Suprapubic skin (tissue), 4 donors: Measurements from ENCODE around the gene NUP50.

ENCODE experiments used
- EP300 ChIP-seq: sonication (generic); formaldehyde crosslinking; IDR thresholded peaks from one replicate; pipeline ENCODE4 v1.6.1; 2017; ENCODE audit warnings: antibody characterized with exemption
- POLR2A ChIP-seq, 2 donors: fragments of 450-650 bp; IDR thresholded peaks; one replicate each; pipeline ENCODE4 v1.6.1; 2017; ENCODE audit warnings: antibody characterized with exemption in 2 of 2, mild to moderate bottlenecking in 2 of 2, moderate library complexity in 2 of 2
- POLR2AphosphoS5 ChIP-seq, 3 donors: sonication (generic); formaldehyde crosslinking; IDR thresholded peaks; one replicate each; pipeline ENCODE4 v1.6.1; 2017; ENCODE audit warnings: antibody characterized with exemption in 3 of 3
- TF ChIP-seq, protein P1 (sequence below), 2 donors: fragments of 200-600 bp in 1 of 2; fragments of 450-650 bp in 1 of 2; sonication (generic) in 1 of 2; IDR thresholded peaks; one replicate each; pipeline ENCODE4 v1.5.1; 2016 to 2019; ENCODE audit warnings: antibody characterized with exemption in 2 of 2, mild to moderate bottlenecking in 1 of 2, moderate library complexity in 1 of 2

GRCh38 chr22:45150139-45150538, 13.6 kb upstream of the NUP50 start:
- TF ChIP-seq, protein P1, sequence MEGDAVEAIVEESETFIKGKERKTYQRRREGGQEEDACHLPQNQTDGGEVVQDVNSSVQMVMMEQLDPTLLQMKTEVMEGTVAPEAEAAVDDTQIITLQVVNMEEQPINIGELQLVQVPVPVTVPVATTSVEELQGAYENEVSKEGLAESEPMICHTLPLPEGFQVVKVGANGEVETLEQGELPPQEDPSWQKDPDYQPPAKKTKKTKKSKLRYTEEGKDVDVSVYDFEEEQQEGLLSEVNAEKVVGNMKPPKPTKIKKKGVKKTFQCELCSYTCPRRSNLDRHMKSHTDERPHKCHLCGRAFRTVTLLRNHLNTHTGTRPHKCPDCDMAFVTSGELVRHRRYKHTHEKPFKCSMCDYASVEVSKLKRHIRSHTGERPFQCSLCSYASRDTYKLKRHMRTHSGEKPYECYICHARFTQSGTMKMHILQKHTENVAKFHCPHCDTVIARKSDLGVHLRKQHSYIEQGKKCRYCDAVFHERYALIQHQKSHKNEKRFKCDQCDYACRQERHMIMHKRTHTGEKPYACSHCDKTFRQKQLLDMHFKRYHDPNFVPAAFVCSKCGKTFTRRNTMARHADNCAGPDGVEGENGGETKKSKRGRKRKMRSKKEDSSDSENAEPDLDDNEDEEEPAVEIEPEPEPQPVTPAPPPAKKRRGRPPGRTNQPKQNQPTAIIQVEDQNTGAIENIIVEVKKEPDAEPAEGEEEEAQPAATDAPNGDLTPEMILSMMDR (IDR thresholded peaks at IDR 0.05): no peak
- TF ChIP-seq POLR2AphosphoS5 (IDR thresholded peaks at IDR 0.05): no peak
- no peak for TF ChIP-seq POLR2A (IDR thresholded peaks at IDR 0.05)
- TF ChIP-seq EP300: no peak
